Activated CD4-positive, alpha-beta T cell treated with anti-CD3 and anti-CD28 coated beads for 36 hours (primary cell): Measurements from ENCODE around the gene SLC35B1. TPM values are rescaled to one million over a fixed set of nuclear protein-coding genes. Genes with fewer than 3 reads are reported as not detected.

ENCODE experiments used
- ATAC-seq: fragments of 200-7000 bp; cut with Tn5 transposase; one replicate; pipeline ENCODE4 v1.10.0; 2021; ENCODE audit warnings: mild to moderate bottlenecking, moderate library complexity
- CTCF ChIA-PET: fragments of 350-600 bp; sonication (Branson Sonifier 250); formaldehyde crosslinking; loops from one replicate; lab custom pipeline; 2021; ENCODE audit warnings: antibody characterized with exemption; lab: Charles Lee
- POLR2A ChIA-PET: fragments of 350-600 bp; sonication (Branson Sonifier 250); formaldehyde crosslinking; loops from one replicate; lab custom pipeline; 2021; ENCODE audit warnings: antibody characterized with exemption, inconsistent platforms; lab: Charles Lee
- DNase-seq: peaks from one replicate; pipeline ENCODE4 v3.0.0-alpha.2; 2020
- H3K27ac Mint-ChIP-seq: one replicate; pipeline ENCODE4 v1.8.0; 2021; ENCODE audit warnings: mixed read lengths
- H3K27me3 Mint-ChIP-seq: one replicate; pipeline ENCODE4 v1.8.0; 2021; ENCODE audit warnings: mixed read lengths
- H3K36me3 Mint-ChIP-seq: one replicate; pipeline ENCODE4 v1.8.0; 2021; ENCODE audit warnings: low read depth, mixed read lengths
- H3K4me1 Mint-ChIP-seq: one replicate; pipeline ENCODE4 v1.8.0; 2021; ENCODE audit warnings: mixed read lengths
- H3K4me3 Mint-ChIP-seq: one replicate; pipeline ENCODE4 v1.8.0; 2021; ENCODE audit warnings: mild to moderate bottlenecking, moderate library complexity, mixed read lengths
- H3K9me3 Mint-ChIP-seq: one replicate; pipeline ENCODE4 v1.8.0; 2021; ENCODE audit warnings: low read depth, mixed read lengths
- intact Hi-C, 2 experiments: fragments of 100-400 bp; cut with DNase I in 1 of 2; cut with micrococcal nuclease in 1 of 2; formaldehyde crosslinking; loops; one replicate each; pipeline versions ENCODE4 v1.14.2 to v1.15.1; 2022 to 2024; cut with DNase I, micrococcal nuclease
- total RNA-seq, 2 experiments: library from RNA; stranded (reverse); gene quantifications; one replicate each; pipeline ENCODE4 v1.2.3, GENCODE V29; 2021

Gene SLC35B1
- total RNA-seq, 2 experiments from 2014 or later, result 43.9 to 59.4 TPM

GRCh38 chr17:49722066-49722465, 14.3 kb upstream of the SLC35B1 start:
- ChIA-PET CTCF (interaction anchor here (0.6 to 1.3 kb wide), 4 partner anchors 10 to 159 kb away, joined by 3 to 4 read pairs (median 3); no protein-coding TSS in a partner anchor), POLR2A (interaction anchor here (0.6 kb wide), 1 partner anchor 205 kb away, joined by 4 read pairs; no protein-coding TSS in a partner anchor)
- no peaks in the 10 kb centered on the region for H3K27me3 Mint-ChIP-seq
- H3K4me3 Mint-ChIP-seq, result no peak overlapping the region
- ATAC-seq (no peak), DNase-seq (no peak)
- H3K9me3 Mint-ChIP-seq, result no peaks in the 10 kb centered on the region
- H3K36me3 Mint-ChIP-seq, result peaks cover 32% of the 10 kb centered on the region
- intact Hi-C loops, result no loop called here
- H3K27ac Mint-ChIP-seq, result no peak overlapping the region
- peaks cover 22% of the 10 kb centered on the region for H3K4me1 Mint-ChIP-seq

- no peaks in the 10 kb centered on the region for H3K9me3 Mint-ChIP-seq
- CTCF ChIA-PET, result interaction anchor here (0.8 to 2.8 kb wide), 6 partner anchors 9 to 148 kb away, joined by 3 to 14 read pairs (median 6); partner anchors contain the start of gene SLC35B1
- peaks cover 41% of the 10 kb centered on the region for H3K4me1 Mint-ChIP-seq
- ATAC-seq, result peak; percentile 71
- H3K36me3 Mint-ChIP-seq, result peaks cover 32% of the 10 kb centered on the region
- POLR2A ChIA-PET, result no interaction called here
- no peaks in the 10 kb centered on the region for H3K27me3 Mint-ChIP-seq
- H3K4me3 Mint-ChIP-seq, result no peak overlapping the region
- intact Hi-C loops, result loop anchor here in 1 of 2 experiments (1.0 to 2.0 kb wide), 3 partner anchors 22 to 71 kb away; partner anchors contain the start of gene KAT7
- peak overlapping the region; percentile 90 for H3K27ac Mint-ChIP-seq
- DNase-seq, result peak; percentile 71
These were observed 9.7 kb upstream of the SLC35B1 start for GRCh38 chr17:49717371-49717861.

- intact Hi-C loops, result loop anchor here in 1 of 2 experiments (1.0 to 2.0 kb wide), 3 partner anchors 22 to 72 kb away; partner anchors contain the start of gene KAT7
- no peak overlapping the region for H3K4me3 Mint-ChIP-seq
These were observed 9.1 kb upstream of the SLC35B1 start for GRCh38 chr17:49716668-49717364.

GRCh38 chr17:49715717-49716279, 8.0 kb upstream of the SLC35B1 start:
- DNase-seq, result peak; percentile 68
- H3K9me3 Mint-ChIP-seq, result no peaks in the 10 kb centered on the region
- peak overlapping the region; percentile 7 for H3K4me3 Mint-ChIP-seq
- H3K27me3 Mint-ChIP-seq, result no peaks in the 10 kb centered on the region
- POLR2A ChIA-PET, result interaction anchor here (0.9 to 2.2 kb wide), 6 partner anchors 8 to 82 kb away, joined by 3 to 17 read pairs (median 5); partner anchors contain the start of gene FAM117A
- H3K4me1 Mint-ChIP-seq, result peaks cover 41% of the 10 kb centered on the region
- CTCF ChIA-PET, result interaction anchor here (0.8 to 2.8 kb wide), 18 partner anchors 7 to 159 kb away, joined by 3 to 15 read pairs (median 4); partner anchors contain the start of genes FAM117A and SLC35B1
- peak overlapping the region; percentile 90 for H3K27ac Mint-ChIP-seq
- peak; percentile 39 for ATAC-seq
- peaks cover 36% of the 10 kb centered on the region for H3K36me3 Mint-ChIP-seq
- intact Hi-C loops, result loop anchor here (2.0 kb wide), 2 partner anchors 23 to 73 kb away; partner anchors contain the start of gene KAT7 (in 1 of the 2)

More at GRCh38 chr17:49716668-49717364, 9.1 kb upstream of the SLC35B1 start:
- ChIA-PET POLR2A (interaction anchor here (2.2 kb wide), 1 partner anchor 48 kb away, joined by 17 read pairs; the partner anchor contains the start of gene FAM117A), CTCF (interaction anchor here (0.8 to 2.8 kb wide), 9 partner anchors 8 to 147 kb away, joined by 3 to 15 read pairs (median 5); partner anchors contain the start of gene SLC35B1)
- H3K4me1 Mint-ChIP-seq, result peaks cover 41% of the 10 kb centered on the region
- peaks cover 32% of the 10 kb centered on the region for H3K36me3 Mint-ChIP-seq
- H3K9me3 Mint-ChIP-seq, result no peaks in the 10 kb centered on the region
- no peaks in the 10 kb centered on the region for H3K27me3 Mint-ChIP-seq
- ATAC-seq (peak; percentile 3), DNase-seq (no peak)
- H3K27ac Mint-ChIP-seq, result peak overlapping the region; percentile 90

GRCh38 chr17:49715216-49715615, 7.5 kb upstream of the SLC35B1 start:
- DNase-seq (peak; percentile 57), ATAC-seq (peak; percentile 74)
- H3K36me3 Mint-ChIP-seq, result peaks cover 37% of the 10 kb centered on the region
- H3K9me3 Mint-ChIP-seq, result no peaks in the 10 kb centered on the region
- ChIA-PET CTCF (interaction anchor here (0.6 to 2.8 kb wide), 18 partner anchors 9 to 1929 kb away, joined by 3 to 15 read pairs (median 4); partner anchors contain the start of gene FAM117A), POLR2A (interaction anchor here (0.5 to 2.2 kb wide), 7 partner anchors 9 to 165 kb away, joined by 3 to 17 read pairs (median 5); partner anchors contain the start of gene FAM117A)
- intact Hi-C loops, result loop anchor here in 1 of 2 experiments (2.0 kb wide), 1 partner anchor 24 kb away; no protein-coding TSS in a partner anchor
- peak overlapping the region; percentile 7 for H3K4me3 Mint-ChIP-seq
- H3K27me3 Mint-ChIP-seq, result no peaks in the 10 kb centered on the region
- H3K4me1 Mint-ChIP-seq, result peaks cover 41% of the 10 kb centered on the region
- H3K27ac Mint-ChIP-seq, result peak overlapping the region; percentile 90

GRCh38 chr17:49708515-49709183, 885 bp upstream of the SLC35B1 start:
- peak overlapping the region; percentile 97 for H3K27ac Mint-ChIP-seq
- ChIA-PET POLR2A (interaction anchor here (1.0 to 2.4 kb wide), 7 partner anchors 12 to 86 kb away, joined by 3 to 22 read pairs (median 7); partner anchors contain the start of genes FAM117A and KAT7), CTCF (interaction anchor here (0.7 to 24.0 kb wide), 32 partner anchors 8 to 294 kb away, joined by 3 to 458 read pairs (median 4); partner anchors contain the start of genes FAM117A, KAT7, NXPH3 and PHB1)
- H3K4me1 Mint-ChIP-seq, result peaks cover 37% of the 10 kb centered on the region
- peak overlapping the region; percentile 93 for H3K4me3 Mint-ChIP-seq
- H3K9me3 Mint-ChIP-seq, result no peaks in the 10 kb centered on the region
- no peaks in the 10 kb centered on the region for H3K27me3 Mint-ChIP-seq
- peaks cover 19% of the 10 kb centered on the region for H3K36me3 Mint-ChIP-seq
- peak; percentile 20 for ATAC-seq
- no peak for DNase-seq
- intact Hi-C loops, result loop anchor here (1.0 to 10.0 kb wide), 18 partner anchors 12 to 516 kb away; partner anchors contain the start of genes DLX3 (in 2 of the 2), FAM117A (in 2 of the 2), KAT7 (in 2 of the 2) and NGFR (in 1 of the 2)

- Mint-ChIP-seq H3K27me3 (no peaks in the 10 kb centered on the region), H3K27ac (peak overlapping the region; percentile 97), H3K4me3 (peak overlapping the region; percentile 93), H3K4me1 (peaks cover 39% of the 10 kb centered on the region), H3K36me3 (peaks cover 18% of the 10 kb centered on the region), H3K9me3 (no peaks in the 10 kb centered on the region)
- intact Hi-C loops, result loop anchor here (5.0 to 10.0 kb wide), 5 partner anchors 210 to 515 kb away; partner anchors contain the start of genes DLX3 (in 2 of the 2) and NGFR (in 1 of the 2)
- DNase-seq, result peak; percentile 55
- no peak for ATAC-seq
- CTCF ChIA-PET, result interaction anchor here (0.6 to 24.0 kb wide), 17 partner anchors 9 to 1736 kb away, joined by 3 to 458 read pairs (median 6); partner anchors contain the start of genes FAM117A, KAT7 and NXPH3
- POLR2A ChIA-PET, result interaction anchor here (1.1 to 2.4 kb wide), 5 partner anchors 10 to 139 kb away, joined by 4 to 22 read pairs (median 7); partner anchors contain the start of genes FAM117A and KAT7
These were observed 537 bp downstream of the SLC35B1 start for GRCh38 chr17:49707246-49707607.

GRCh38 chr17:49705254-49705653, 2.5 kb downstream of the SLC35B1 start:
- no peaks in the 10 kb centered on the region for H3K27me3 Mint-ChIP-seq
- peaks cover 20% of the 10 kb centered on the region for H3K36me3 Mint-ChIP-seq
- CTCF ChIA-PET, result interaction anchor here (0.9 to 24.0 kb wide), 5 partner anchors 9 to 135 kb away, joined by 3 to 458 read pairs (median 4); partner anchors contain the start of gene NXPH3
- intact Hi-C loops, result loop anchor here (5.0 to 10.0 kb wide), 5 partner anchors 208 to 513 kb away; partner anchors contain the start of genes DLX3 (in 2 of the 2) and NGFR (in 1 of the 2)
- peak overlapping the region; percentile 72 for H3K27ac Mint-ChIP-seq
- DNase-seq (no peak), ATAC-seq (no peak)
- H3K9me3 Mint-ChIP-seq, result no peaks in the 10 kb centered on the region
- peaks cover 39% of the 10 kb centered on the region for H3K4me1 Mint-ChIP-seq
- no peak overlapping the region for H3K4me3 Mint-ChIP-seq
- POLR2A ChIA-PET, result interaction anchor here (1.6 kb wide), 1 partner anchor 9 kb away, joined by 6 read pairs; no protein-coding TSS in a partner anchor

- ChIA-PET POLR2A (no interaction called here), CTCF (interaction anchor here (0.9 to 24.0 kb wide), 6 partner anchors 21 to 147 kb away, joined by 3 to 458 read pairs (median 3); partner anchors contain the start of genes KAT7 and NXPH3)
- peaks cover 25% of the 10 kb centered on the region for H3K36me3 Mint-ChIP-seq
- intact Hi-C loops, result loop anchor here in 1 of 2 experiments (10.0 kb wide), 1 partner anchor 291 kb away; the partner anchor contains the start of gene DLX3
- peaks cover 32% of the 10 kb centered on the region for H3K4me1 Mint-ChIP-seq
- H3K27ac Mint-ChIP-seq, result peak overlapping the region; percentile 67
- DNase-seq, result peak; percentile 49
- H3K27me3 Mint-ChIP-seq, result no peaks in the 10 kb centered on the region
- H3K9me3 Mint-ChIP-seq, result no peaks in the 10 kb centered on the region
- ATAC-seq, result no peak
- no peak overlapping the region for H3K4me3 Mint-ChIP-seq
These were observed 4.0 kb downstream of the SLC35B1 start for GRCh38 chr17:49703557-49704277.
